Vagina (tissue), 2 donors: Measurements from ENCODE around the gene ACADS. TPM values are rescaled to one million over a fixed set of nuclear protein-coding genes. Genes with fewer than 3 reads are reported as not detected.

Experiments
- DNase-seq, 2 donors: peaks; one replicate each; pipeline ENCODE4 v3.0.0-alpha.2; 2017; ENCODE audit errors: extremely low spot score in 2 of 2
- H3K27ac ChIP-seq: fragments of 200-600 bp; sonication (generic); one replicate; pipeline ENCODE4 v1.5.1; 2019
- H3K27me3 ChIP-seq: fragments of 200-600 bp; sonication (generic); one replicate; pipeline ENCODE4 v1.5.1; 2019
- H3K36me3 ChIP-seq, 2 donors: fragments of 200-600 bp; sonication (generic); one replicate each; pipeline ENCODE4 v1.5.1; 2017 to 2019
- H3K4me1 ChIP-seq: fragments of 200-600 bp; sonication (generic); one replicate; pipeline ENCODE4 v1.5.1; 2019
- H3K4me3 ChIP-seq, 2 donors: fragments of 200-600 bp; sonication (generic); 1 replicate in 1 of 2; 2 replicates in 1 of 2; pipeline ENCODE4 v1.5.1; 2016 to 2019
- H3K9me3 ChIP-seq: fragments of 200-600 bp; sonication (generic); one replicate; pipeline ENCODE4 v1.5.1; 2019
- POLR2A ChIP-seq, 2 donors: fragments of 450-650 bp; IDR thresholded peaks; one replicate each; pipeline ENCODE4 v1.6.1; 2017; ENCODE audit warnings: antibody characterized with exemption in 2 of 2, mild to moderate bottlenecking in 2 of 2, moderate library complexity in 2 of 2
- POLR2AphosphoS5 ChIP-seq, 2 donors: sonication (generic); formaldehyde crosslinking; IDR thresholded peaks; one replicate each; pipeline ENCODE4 v1.9.0; 2017; ENCODE audit warnings: antibody characterized with exemption in 2 of 2, mild to moderate bottlenecking in 2 of 2, low read depth in 1 of 2; ENCODE audit not compliant: insufficient read depth in 1 of 2
- intact Hi-C: fragments of 100-400 bp; cut with DNase I; formaldehyde crosslinking; loops from one replicate; pipeline ENCODE4 v1.15.1; 2023
- total RNA-seq: library from RNA; depleted of rRNA; stranded (reverse); fragments of >200 nt; gene quantifications from one replicate; pipeline ENCODE4 v1.2.3, GENCODE V29; 2016
- TF ChIP-seq, protein P1 (sequence below), 3 experiments: fragments of 450-650 bp in 2 of 3; fragments of 200-600 bp in 1 of 3; sonication (generic) in 1 of 3; IDR thresholded peaks; one replicate each; pipeline ENCODE4 v1.5.1; 2017 to 2019; ENCODE audit warnings: antibody characterized with exemption in 3 of 3, mild to moderate bottlenecking in 2 of 3, moderate library complexity in 2 of 3

Gene ACADS
- total RNA-seq, 1 donor from 2014 or later = 21.4 TPM

- Histone ChIP-seq H3K4me1 (peaks cover 11% of the 10 kb centered on the region), H3K27ac (no peak overlapping the region), H3K9me3 (no peaks in the 10 kb centered on the region), H3K27me3 (no peaks in the 10 kb centered on the region), H3K4me3 (no peak overlapping the region), H3K36me3 (peaks cover 0 to 13% of the 10 kb centered on the region in 2 donors)
- intact Hi-C loops = no loop called here
- TF ChIP-seq POLR2AphosphoS5 (IDR thresholded peaks at IDR 0.05; ENCODE audit: insufficient read depth in 1 of 2, low read depth in 1 of 2) (no peak), POLR2A (IDR thresholded peaks at IDR 0.05) (no peak)
- TF ChIP-seq, protein P1, sequence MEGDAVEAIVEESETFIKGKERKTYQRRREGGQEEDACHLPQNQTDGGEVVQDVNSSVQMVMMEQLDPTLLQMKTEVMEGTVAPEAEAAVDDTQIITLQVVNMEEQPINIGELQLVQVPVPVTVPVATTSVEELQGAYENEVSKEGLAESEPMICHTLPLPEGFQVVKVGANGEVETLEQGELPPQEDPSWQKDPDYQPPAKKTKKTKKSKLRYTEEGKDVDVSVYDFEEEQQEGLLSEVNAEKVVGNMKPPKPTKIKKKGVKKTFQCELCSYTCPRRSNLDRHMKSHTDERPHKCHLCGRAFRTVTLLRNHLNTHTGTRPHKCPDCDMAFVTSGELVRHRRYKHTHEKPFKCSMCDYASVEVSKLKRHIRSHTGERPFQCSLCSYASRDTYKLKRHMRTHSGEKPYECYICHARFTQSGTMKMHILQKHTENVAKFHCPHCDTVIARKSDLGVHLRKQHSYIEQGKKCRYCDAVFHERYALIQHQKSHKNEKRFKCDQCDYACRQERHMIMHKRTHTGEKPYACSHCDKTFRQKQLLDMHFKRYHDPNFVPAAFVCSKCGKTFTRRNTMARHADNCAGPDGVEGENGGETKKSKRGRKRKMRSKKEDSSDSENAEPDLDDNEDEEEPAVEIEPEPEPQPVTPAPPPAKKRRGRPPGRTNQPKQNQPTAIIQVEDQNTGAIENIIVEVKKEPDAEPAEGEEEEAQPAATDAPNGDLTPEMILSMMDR (IDR thresholded peaks at IDR 0.05) = no peak
- DNase-seq = no peak
These were observed 62.3 kb downstream of the ACADS start for GRCh38 chr12:120787889-120788288.

Other genes starting within 250 kb of the ACADS start
- gene DYNLL1, start 229.7 kb upstream of the ACADS start, total RNA-seq = 318 TPM
- 18.4 TPM for gene COQ5, start 196.7 kb upstream of the ACADS start, total RNA-seq
- 161 TPM for gene RNF10, start 191.5 kb upstream of the ACADS start, total RNA-seq
- gene POP5, start 144.4 kb upstream of the ACADS start, total RNA-seq = 35.6 TPM
- gene CABP1, start 85.2 kb upstream of the ACADS start, total RNA-seq = 0.49 TPM
- gene MLEC, start 38.7 kb upstream of the ACADS start, total RNA-seq = 33.1 TPM
- gene UNC119B, start 15.4 kb upstream of the ACADS start, total RNA-seq = 16.0 TPM
- gene SPPL3, start 178.5 kb downstream of the ACADS start, total RNA-seq = 48.9 TPM